GM12892 (cell line): Measurements from ENCODE around the gene NUTM2A.
"Not testable (repeated sequence)": the region's sequence is repeated elsewhere in the genome, so short reads cannot be mapped to it uniquely, and the experiment has no call there.

Experiments used
- POLR2A ChIP-seq: IDR thresholded peaks from 2 replicates; pipeline ENCODE4 v1.6.1; 2011; ENCODE audit warnings: low read depth, low read length, control low read depth
- POLR2AphosphoS5 ChIP-seq: IDR thresholded peaks from 2 replicates; pipeline ENCODE4 v1.6.1; 2011; ENCODE audit warnings: low read depth, low read length, control low read depth
- TAF1 ChIP-seq: IDR thresholded peaks from 2 replicates; pipeline ENCODE4 v1.6.1; 2011; ENCODE audit warnings: low read depth, mild to moderate bottlenecking, control low read depth, low read length, borderline replicate concordance

GRCh38 chr10:87216120-87216519 is 9.1 kb upstream of the NUTM2A start:
- not testable (repeated sequence) for TF ChIP-seq POLR2AphosphoS5, POLR2A, TAF1
